SK-MEL-5 (cell line): ENCODE data around the gene CDHR2. TPM values are rescaled to one million over a fixed set of nuclear protein-coding genes. Genes with fewer than 3 reads are reported as not detected.
"Not testable (repeated sequence)": the region's sequence is repeated elsewhere in the genome, so short reads cannot be mapped to it uniquely, and the experiment has no call there.

ENCODE experiments used
- DNase-seq: peaks from one replicate; pipeline ENCODE4 v3.0.0-alpha.2; 2016; ENCODE audit warnings: low read depth, low spot score
- in situ Hi-C: cut with HindIII; loops from 2 replicates; pipeline ENCODE4 v1.10.0; 2016; ENCODE audit warnings: low sequenced_read_pairs, high pct_unique_total_duplicates, low pct_unique_long_range_greater_than_20kb
- total RNA-seq: library from RNA; depleted of rRNA; stranded (reverse); fragments of >200 nt; shearing (Covaris generic); gene quantifications from 2 replicates; pipeline ENCODE4 v1.2.3, GENCODE V29; 2014

Gene CDHR2
- total RNA-seq, 1 experiment from 2014 or later: not detected

- in situ Hi-C loops: no loop called here
- DNase-seq: no peak
Observed at GRCh38 chr5:176597417-176598389, 48.6 kb downstream of the CDHR2 start.

GRCh38 chr5:176599749-176600430 lies 50.7 kb downstream of the CDHR2 start:
- in situ Hi-C loops, DNase-seq: not testable (repeated sequence)

GRCh38 chr5:176601901-176602482 lies 52.9 kb downstream of the CDHR2 start:
- DNase-seq: no peak
- in situ Hi-C loops: no loop called here

GRCh38 chr5:176603091-176603490 lies 53.9 kb downstream of the CDHR2 start:
- in situ Hi-C loops: no loop called here
- DNase-seq: no peak

GRCh38 chr5:176606032-176606431 lies 56.9 kb downstream of the CDHR2 start:
- no peak for DNase-seq
- in situ Hi-C loops: no loop called here

- no peak for DNase-seq
- in situ Hi-C loops: no loop called here
Observed at GRCh38 chr5:176606875-176607274, 57.7 kb downstream of the CDHR2 start.

- in situ Hi-C loops: no loop called here
- no peak for DNase-seq
Observed at GRCh38 chr5:176608142-176608705, 59.1 kb downstream of the CDHR2 start.

- no peak for DNase-seq
- in situ Hi-C loops: no loop called here
Observed at GRCh38 chr5:176608937-176609723, 60.0 kb downstream of the CDHR2 start.

- in situ Hi-C loops: no loop called here
- DNase-seq: peak; percentile 60
Observed at GRCh38 chr5:176609724-176610434, 60.7 kb downstream of the CDHR2 start, which contains the start of gene GPRIN1. TSS of gene GPRIN1 (minus strand) at chr5:176610156. CDS start at chr5:176599834, 10,322 bp downstream.

GRCh38 chr5:176610435-176610773 lies 61.3 kb downstream of the CDHR2 start:
- in situ Hi-C loops: no loop called here
- no peak for DNase-seq

GRCh38 chr5:176611435-176611834 lies 62.3 kb downstream of the CDHR2 start:
- peak; percentile 45 for DNase-seq
- in situ Hi-C loops: no loop called here

- in situ Hi-C loops: no loop called here
- no peak for DNase-seq
Observed at GRCh38 chr5:176612008-176612407, 62.9 kb downstream of the CDHR2 start.

GRCh38 chr5:176612855-176613254 lies 63.7 kb downstream of the CDHR2 start:
- in situ Hi-C loops: no loop called here

GRCh38 chr5:176614805-176615478 lies 65.8 kb downstream of the CDHR2 start:
- in situ Hi-C loops: no loop called here
- no peak for DNase-seq

More at GRCh38 chr5:176612855-176613254, 63.7 kb downstream of the CDHR2 start:
- no peak for DNase-seq

GRCh38 chr5:176616511-176616910 lies 67.4 kb downstream of the CDHR2 start:
- in situ Hi-C loops: no loop called here
- DNase-seq: no peak

GRCh38 chr5:176618783-176619182 lies 69.6 kb downstream of the CDHR2 start:
- in situ Hi-C loops: no loop called here
- DNase-seq: no peak
